ENCODE measurements around the gene TMEM117.

GRCh38 chr12:43980627-43981191 lies 144.8 kb downstream of the TMEM117 start:
- TF ChIP-seq CTCF (IDR thresholded peaks at IDR 0.05; ENCODE audit: low read depth, low read length) (no peak), EZH2phosphoT487 (IDR thresholded peaks at IDR 0.05; ENCODE audit: low read depth) (no peak)
